A204.1 (cell line): Measurements from ENCODE around the gene UBE2QL1.
"Not testable (repeated sequence)": the region's sequence is repeated elsewhere in the genome, so short reads cannot be mapped to it uniquely, and the experiment has no call there.

ENCODE experiments used
- FAIRE-seq: peaks from 2 replicates; lab custom pipeline; 2012; peaks lifted over from hg19 to GRCh38; lab: Jason Lieb, UNC

Gene UBE2QL1

GRCh38 chr5:6498968-6499367, 50.3 kb downstream of the UBE2QL1 start:
- no peak for FAIRE-seq

DNA sequence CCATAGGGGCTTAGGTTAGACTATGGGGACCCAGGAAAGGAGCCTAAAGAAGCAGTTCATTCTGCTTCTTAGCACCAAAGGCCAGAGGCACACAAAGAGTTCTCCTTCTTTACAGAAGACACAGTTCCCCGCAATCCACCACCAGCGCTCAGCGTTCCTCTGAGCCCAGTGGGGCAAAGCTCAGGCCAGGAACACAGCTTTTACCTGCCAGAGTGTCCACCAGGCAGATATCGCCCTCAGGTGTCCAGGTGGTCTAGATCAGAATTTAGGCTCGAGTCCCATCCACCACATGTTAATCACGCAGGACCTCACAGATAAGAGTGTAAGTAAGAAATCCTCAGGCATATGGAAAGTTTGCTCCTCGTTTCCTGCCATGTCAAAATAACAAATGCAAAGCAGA, 53.0 kb downstream of the UBE2QL1 start:
- FAIRE-seq: no peak

GRCh38 chr5:6502421-6502820, 53.8 kb downstream of the UBE2QL1 start:
- FAIRE-seq: no peak

DNA sequence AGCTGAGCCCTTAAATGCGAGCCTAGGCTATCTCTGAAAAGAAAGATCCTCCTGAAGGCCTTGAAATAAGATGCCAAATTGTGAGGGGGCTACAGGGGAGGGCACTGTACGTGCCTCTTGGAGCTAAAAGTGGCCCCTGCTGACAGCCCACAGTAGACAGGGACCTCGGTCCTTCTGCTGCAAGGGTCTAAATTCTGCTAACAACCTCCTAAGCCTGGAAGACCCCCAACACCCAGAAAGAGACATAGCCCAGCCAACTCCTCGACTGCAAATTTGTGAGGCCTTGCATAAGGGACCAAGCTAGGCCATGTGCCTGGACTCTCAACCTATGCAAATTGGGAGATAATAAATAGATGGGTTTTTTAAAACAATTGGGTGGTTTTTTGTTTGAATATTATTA, 54.7 kb downstream of the UBE2QL1 start:
- FAIRE-seq: no peak

- FAIRE-seq: no peak
Observed at GRCh38 chr5:6504677-6505415, 56.2 kb downstream of the UBE2QL1 start.

DNA sequence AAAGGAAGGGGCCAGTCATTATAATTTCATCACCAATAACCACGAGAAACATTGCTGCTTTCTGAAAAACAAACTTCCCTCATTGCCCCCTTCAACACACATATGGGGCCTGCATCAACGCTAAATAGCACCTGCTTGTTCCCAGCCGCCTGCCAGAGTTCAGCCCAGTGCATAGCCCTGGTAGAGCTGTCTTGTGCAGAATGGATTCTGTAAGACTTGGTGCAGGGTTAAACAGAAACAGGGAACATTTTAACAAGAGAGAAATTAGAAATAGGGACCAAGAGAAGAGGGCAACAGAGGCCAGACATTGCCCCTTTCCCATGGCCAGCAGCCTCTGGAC, 56.7 kb downstream of the UBE2QL1 start:
- no peak for FAIRE-seq

- FAIRE-seq: no peak
Observed at GRCh38 chr5:6505783-6506557, 57.3 kb downstream of the UBE2QL1 start.

- no peak for FAIRE-seq
Observed at GRCh38 chr5:6506611-6507010, 58.0 kb downstream of the UBE2QL1 start.

GRCh38 chr5:6508931-6509330, 60.3 kb downstream of the UBE2QL1 start:
- FAIRE-seq: no peak

- FAIRE-seq: no peak
Observed at GRCh38 chr5:6510132-6510531, 61.5 kb downstream of the UBE2QL1 start.

DNA sequence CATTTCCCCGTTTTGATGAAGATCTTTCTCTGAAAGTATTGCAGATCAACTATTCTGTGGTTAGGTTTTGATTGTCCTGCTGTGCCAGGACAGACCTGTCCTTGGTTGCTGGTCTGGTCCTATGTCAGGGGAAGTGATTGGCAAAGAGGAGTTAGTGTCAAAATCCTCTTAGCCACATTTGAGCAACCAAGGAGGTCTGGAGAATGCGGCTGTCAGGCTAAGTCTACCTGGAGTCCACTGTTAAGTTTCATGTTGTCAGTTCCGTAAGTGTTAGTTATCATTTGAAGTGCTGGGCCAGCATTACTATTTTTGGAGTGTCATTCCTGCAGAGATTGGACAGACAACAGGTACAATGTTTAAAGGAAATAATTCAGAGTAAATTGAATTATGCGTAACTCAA, 62.3 kb downstream of the UBE2QL1 start:
- no peak for FAIRE-seq

DNA sequence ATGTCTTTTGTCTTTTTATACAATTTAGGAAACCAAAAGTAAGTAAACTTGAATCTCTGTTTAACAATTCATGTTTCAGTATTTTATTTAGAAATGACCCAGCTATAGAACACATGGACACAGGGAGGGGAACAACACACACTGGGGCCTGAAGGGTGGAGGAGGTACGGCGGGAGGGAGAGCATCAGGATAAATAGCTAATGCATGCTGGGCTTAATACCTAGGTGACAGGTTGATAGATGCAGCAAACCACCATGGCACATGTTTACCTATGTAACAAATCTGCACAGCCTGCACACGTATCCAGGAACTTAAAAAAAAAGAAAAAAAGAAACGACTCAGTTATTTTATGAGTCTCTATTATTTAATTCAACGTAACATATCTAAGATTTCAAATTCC, 67.2 kb downstream of the UBE2QL1 start:
- FAIRE-seq: not testable (repeated sequence)

- FAIRE-seq: no peak
Observed at GRCh38 chr5:6516823-6517222, 68.2 kb downstream of the UBE2QL1 start.

- FAIRE-seq: no peak
Observed at GRCh38 chr5:6517510-6517909, 68.9 kb downstream of the UBE2QL1 start.

GRCh38 chr5:6518298-6519057, 69.8 kb downstream of the UBE2QL1 start:
- no peak for FAIRE-seq

DNA sequence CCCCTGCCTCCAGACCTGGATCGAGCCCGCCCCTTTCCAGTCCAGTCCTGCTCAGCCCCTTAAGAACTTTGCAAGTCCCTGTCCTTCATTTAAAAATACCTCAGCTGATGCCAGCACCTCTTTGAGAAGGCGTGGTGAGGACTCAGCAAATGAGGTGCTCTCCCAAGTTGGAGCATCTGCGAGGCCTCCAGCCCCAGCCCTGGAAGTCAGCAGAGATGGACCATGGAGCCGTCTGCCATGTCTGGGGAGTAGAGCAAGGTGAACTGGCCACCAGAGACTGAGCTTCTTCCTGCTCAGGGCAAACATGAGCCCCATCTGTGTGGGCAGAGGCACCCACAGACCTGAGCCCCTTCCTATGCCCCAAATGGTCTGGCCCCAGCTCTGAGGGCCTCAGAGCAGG, 71.5 kb downstream of the UBE2QL1 start:
- no peak for FAIRE-seq

GRCh38 chr5:6522331-6522730, 73.7 kb downstream of the UBE2QL1 start:
- no peak for FAIRE-seq

- no peak for FAIRE-seq
Observed at GRCh38 chr5:6522923-6523322, 74.3 kb downstream of the UBE2QL1 start.

GRCh38 chr5:6525422-6525821, 76.8 kb downstream of the UBE2QL1 start:
- no peak for FAIRE-seq

GRCh38 chr5:6525910-6526309, 77.3 kb downstream of the UBE2QL1 start:
- no peak for FAIRE-seq

GRCh38 chr5:6527749-6528455, 79.2 kb downstream of the UBE2QL1 start:
- no peak for FAIRE-seq

DNA sequence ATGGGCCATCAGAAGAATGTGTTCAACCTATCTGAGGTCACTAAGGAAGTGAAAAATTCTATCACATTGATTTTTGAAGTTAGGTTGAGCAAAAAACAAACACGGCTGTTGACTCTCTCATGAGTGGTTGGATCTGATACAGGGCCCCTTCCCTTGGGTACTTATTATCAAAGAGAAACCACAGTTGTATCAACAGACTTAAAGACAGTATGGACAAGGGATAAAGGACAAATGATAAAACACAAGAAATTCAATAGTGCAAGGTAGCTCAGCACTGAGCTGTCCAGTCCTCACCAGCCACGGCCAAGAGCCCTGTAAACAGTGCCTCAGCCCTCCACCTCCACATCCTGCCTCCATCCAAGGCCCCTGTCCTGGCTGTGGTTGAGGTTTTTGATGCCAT, 86.9 kb downstream of the UBE2QL1 start:
- no peak for FAIRE-seq

DNA sequence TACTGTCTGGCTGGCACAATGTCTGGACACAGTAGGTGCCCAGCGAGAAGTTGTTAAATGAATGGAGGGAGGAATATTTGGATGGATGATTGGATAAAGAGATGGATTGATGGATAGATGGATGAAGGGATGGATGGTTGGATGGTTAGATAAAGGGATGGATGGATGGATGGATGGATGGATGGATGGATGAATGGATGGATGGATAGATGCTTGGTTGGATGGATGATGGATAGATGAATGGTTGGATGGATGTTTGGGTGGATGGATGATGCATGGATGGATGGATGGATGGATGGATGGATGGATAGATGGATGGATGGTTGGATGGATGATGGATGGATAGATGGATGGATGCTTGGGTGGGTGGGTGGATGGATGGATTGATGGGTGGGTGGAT, 90.4 kb downstream of the UBE2QL1 start:
- no peak for FAIRE-seq
